ENCODE results near the gene AP1G2.
"Not testable (repeated sequence)": the region's sequence is repeated elsewhere in the genome, so short reads cannot be mapped to it uniquely, and the experiment has no call there.

AP1G2 gene

DNA sequence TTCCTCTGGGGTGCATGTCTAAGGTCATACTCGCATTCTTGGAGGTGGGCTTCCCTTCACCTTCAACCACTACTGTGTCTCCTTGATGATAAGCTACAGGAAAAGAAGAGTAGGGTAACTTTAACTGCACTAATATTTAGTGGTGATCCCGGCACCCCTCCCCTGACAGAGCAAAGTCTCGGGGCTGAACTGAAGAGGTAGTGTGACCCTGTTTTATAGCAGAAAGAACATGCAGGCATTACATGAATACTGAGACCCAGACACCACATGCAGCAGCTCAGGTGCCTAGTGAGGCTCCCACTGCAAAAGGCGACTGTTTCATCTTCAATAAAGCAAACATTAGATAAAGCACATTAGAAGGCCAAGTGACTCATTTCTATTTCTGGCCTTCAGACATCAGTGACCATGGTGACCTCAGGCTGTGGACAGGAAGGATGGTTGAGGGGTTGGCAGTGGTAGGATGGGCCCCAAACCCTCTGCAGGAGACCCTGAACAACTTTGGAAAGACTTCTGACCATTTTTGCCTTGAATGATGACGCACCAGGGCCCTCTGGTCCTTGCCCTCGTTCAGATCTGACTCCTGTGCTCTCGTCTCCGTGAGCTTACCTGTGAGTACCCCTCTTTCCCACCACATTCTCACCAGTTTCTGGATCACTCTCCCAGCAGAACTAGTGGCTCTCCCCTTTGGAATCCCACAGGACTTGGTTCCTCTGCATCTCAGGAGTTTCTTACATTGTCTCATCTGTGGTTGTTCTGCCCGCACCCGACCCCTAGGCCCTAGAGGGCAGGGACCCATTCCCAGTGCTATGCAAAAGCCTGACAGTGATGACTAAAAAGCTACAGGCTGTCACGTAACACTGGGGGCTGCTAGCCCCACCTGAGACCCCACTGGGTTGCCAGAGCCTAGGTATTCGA is 34.8 kb upstream of the AP1G2 start:
- Histone ChIP-seq H3K36me3 (no peaks in the 10 kb centered on the region), H3K27me3 (no peaks in the 10 kb centered on the region), H3K9me3 (no peaks in the 10 kb centered on the region), H3K4me1 (ENCODE audit: control insufficient read depth in 1 of 2, insufficient read depth in 1 of 2, low read depth in 1 of 2, low read length in 1 of 2) (no peaks in the 10 kb centered on the region), H3K4me3 (ENCODE audit: low read depth in 1 of 2, low read length in 1 of 2) (no peak overlapping the region), H3K27ac (no peak overlapping the region)
- TF ChIP-seq, protein P1, sequence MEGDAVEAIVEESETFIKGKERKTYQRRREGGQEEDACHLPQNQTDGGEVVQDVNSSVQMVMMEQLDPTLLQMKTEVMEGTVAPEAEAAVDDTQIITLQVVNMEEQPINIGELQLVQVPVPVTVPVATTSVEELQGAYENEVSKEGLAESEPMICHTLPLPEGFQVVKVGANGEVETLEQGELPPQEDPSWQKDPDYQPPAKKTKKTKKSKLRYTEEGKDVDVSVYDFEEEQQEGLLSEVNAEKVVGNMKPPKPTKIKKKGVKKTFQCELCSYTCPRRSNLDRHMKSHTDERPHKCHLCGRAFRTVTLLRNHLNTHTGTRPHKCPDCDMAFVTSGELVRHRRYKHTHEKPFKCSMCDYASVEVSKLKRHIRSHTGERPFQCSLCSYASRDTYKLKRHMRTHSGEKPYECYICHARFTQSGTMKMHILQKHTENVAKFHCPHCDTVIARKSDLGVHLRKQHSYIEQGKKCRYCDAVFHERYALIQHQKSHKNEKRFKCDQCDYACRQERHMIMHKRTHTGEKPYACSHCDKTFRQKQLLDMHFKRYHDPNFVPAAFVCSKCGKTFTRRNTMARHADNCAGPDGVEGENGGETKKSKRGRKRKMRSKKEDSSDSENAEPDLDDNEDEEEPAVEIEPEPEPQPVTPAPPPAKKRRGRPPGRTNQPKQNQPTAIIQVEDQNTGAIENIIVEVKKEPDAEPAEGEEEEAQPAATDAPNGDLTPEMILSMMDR (IDR thresholded peaks at IDR 0.05) = no peak

DNA sequence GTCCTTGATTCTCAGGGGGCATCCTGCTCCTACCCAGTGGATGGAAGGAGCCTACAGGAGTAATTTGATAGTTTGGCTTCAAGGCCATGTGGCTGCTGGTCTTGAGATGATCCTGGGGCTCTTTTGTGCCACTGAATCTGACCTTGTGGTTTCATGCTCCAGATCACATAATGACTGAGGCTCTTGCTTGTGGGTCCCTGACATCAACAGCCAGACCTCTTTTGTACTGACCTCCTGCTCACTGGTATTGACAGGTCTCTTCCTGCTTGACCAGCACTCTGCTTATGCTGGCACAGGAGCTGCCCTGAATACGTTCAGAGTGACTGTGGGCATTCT is 34.2 kb upstream of the AP1G2 start:
- no peaks in the 10 kb centered on the region for H3K27me3 ChIP-seq
- TF ChIP-seq, protein P1 (IDR thresholded peaks at IDR 0.05) = no peak
- no peaks in the 10 kb centered on the region for H3K9me3 ChIP-seq
- H3K27ac ChIP-seq = no peak overlapping the region
- no peaks in the 10 kb centered on the region for H3K36me3 ChIP-seq
- no peak overlapping the region for H3K4me3 ChIP-seq (ENCODE audit: low read depth in 1 of 2, low read length in 1 of 2)
- H3K4me1 ChIP-seq (ENCODE audit: control insufficient read depth in 1 of 2, insufficient read depth in 1 of 2, low read depth in 1 of 2, low read length in 1 of 2) = no peaks in the 10 kb centered on the region

DNA sequence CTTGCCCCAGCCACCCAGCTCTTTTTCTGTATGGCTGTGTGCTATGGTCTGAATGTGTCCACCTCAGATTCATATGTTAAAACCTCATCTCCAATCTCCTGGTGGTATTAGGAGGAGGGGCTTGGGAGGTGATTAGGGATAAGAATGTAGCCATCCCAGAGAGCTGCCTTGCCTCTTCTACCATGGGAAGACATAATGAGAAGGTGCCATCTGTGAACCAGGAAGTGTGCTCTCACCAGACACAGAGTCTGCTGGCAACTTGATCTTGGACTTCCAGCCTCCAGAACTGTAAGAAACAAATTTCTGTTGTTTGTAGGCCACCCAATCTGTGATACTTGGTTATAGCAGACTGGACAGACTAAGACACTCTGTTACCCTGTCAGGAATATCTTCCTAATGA is 33.8 kb upstream of the AP1G2 start:
- no peaks in the 10 kb centered on the region for H3K36me3 ChIP-seq
- TF ChIP-seq, protein P1 (IDR thresholded peaks at IDR 0.05) = no peak
- H3K4me3 ChIP-seq (ENCODE audit: low read depth in 1 of 2, low read length in 1 of 2) = no peak overlapping the region
- H3K4me1 ChIP-seq (ENCODE audit: control insufficient read depth in 1 of 2, insufficient read depth in 1 of 2, low read depth in 1 of 2, low read length in 1 of 2) = no peaks in the 10 kb centered on the region
- H3K27ac ChIP-seq = no peak overlapping the region
- H3K9me3 ChIP-seq = no peaks in the 10 kb centered on the region
- H3K27me3 ChIP-seq = no peaks in the 10 kb centered on the region

DNA sequence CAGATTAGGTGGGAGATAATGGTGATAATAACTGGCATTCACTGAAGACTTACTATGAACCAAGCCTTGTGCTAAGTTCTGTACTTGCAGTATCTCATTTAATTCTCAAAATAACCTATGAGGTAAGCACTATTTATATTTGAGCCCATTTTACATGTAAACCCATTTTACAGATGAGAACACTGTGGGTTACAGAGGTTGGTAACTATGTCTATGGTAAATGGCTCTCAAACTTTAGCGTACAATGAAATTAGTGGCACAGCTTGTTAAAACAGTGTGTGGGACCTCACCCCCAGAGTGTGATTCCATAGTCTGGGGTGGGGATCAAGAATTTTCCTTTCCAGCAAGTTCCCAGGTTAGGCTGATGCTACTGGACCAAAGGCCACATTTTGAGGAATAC is 33.2 kb upstream of the AP1G2 start:
- Histone ChIP-seq H3K9me3 (no peaks in the 10 kb centered on the region), H3K27ac (no peak overlapping the region), H3K4me1 (ENCODE audit: control insufficient read depth in 1 of 2, insufficient read depth in 1 of 2, low read depth in 1 of 2, low read length in 1 of 2) (no peaks in the 10 kb centered on the region), H3K36me3 (no peaks in the 10 kb centered on the region), H3K4me3 (ENCODE audit: low read depth in 1 of 2, low read length in 1 of 2) (no peak overlapping the region), H3K27me3 (no peaks in the 10 kb centered on the region)
- TF ChIP-seq, protein P1 (IDR thresholded peaks at IDR 0.05) = no peak

DNA sequence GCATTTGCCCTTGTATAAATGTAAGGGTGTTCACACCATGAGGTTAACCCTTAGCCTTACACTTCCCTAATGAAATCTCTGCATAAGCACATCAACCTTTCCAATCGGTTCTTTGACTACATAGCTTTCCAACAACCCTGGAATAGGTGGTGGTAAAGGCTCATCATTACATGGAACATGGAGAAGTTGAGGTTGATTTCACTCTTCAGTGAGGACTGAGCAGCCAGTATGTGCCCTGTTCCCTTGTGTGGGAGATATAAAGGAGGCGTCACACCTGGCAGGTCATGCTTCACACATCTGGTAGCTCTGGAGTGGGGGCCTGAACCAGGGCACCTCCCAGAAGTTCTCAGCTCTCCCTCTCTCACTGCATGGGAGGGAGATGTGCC is 32.7 kb upstream of the AP1G2 start:
- H3K4me1 ChIP-seq (ENCODE audit: control insufficient read depth in 1 of 2, insufficient read depth in 1 of 2, low read depth in 1 of 2, low read length in 1 of 2) = no peaks in the 10 kb centered on the region
- H3K9me3 ChIP-seq = no peaks in the 10 kb centered on the region
- H3K27ac ChIP-seq = no peak overlapping the region
- H3K27me3 ChIP-seq = no peaks in the 10 kb centered on the region
- TF ChIP-seq, protein P1 (IDR thresholded peaks at IDR 0.05) = no peak
- no peak overlapping the region for H3K4me3 ChIP-seq (ENCODE audit: low read depth in 1 of 2, low read length in 1 of 2)
- H3K36me3 ChIP-seq = no peaks in the 10 kb centered on the region

DNA sequence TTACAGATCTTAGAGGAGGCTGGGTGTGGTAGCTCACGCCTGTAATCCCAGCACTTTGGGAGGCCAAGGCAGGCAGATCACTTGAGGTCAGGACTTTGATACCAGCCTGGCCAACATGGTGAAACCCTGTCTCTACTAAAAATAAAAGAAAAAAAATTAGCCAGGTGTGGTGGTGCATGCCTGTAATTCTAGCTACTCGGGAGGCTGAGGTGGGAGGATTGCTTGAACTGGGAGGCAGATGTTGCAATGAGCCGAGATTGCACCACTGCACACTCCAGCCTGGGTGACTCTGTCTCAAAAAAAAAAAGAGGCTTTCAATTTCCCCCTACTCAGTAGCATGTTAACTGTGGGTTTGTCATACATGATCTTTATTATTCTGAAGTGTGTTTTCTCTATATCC is 26.6 kb upstream of the AP1G2 start:
- H3K4me1 ChIP-seq (ENCODE audit: control insufficient read depth in 1 of 2, insufficient read depth in 1 of 2, low read depth in 1 of 2, low read length in 1 of 2); H3K27me3 ChIP-seq: not testable (repeated sequence)

More for the DNA sequence above, 26.6 kb upstream of the AP1G2 start:
- not testable (repeated sequence) for H3K9me3 ChIP-seq; H3K36me3 ChIP-seq; H3K4me3 ChIP-seq (ENCODE audit: low read depth in 1 of 2, low read length in 1 of 2); H3K27ac ChIP-seq

Measured in neutrophil (primary cell).